ENCODE results near the gene SPINT2. TPM values are rescaled to one million over a fixed set of nuclear protein-coding genes. Genes with fewer than 3 reads are reported as not detected.

SPINT2 gene
- polyA plus RNA-seq, 1 donor from 2014 or later: 236 TPM

GRCh38 chr19:38323291-38323690 is 58.9 kb downstream of the SPINT2 start:
- H3K27ac ChIP-seq (ENCODE audit: low read length): no peak overlapping the region
- no peak overlapping the region for H3K4me2 ChIP-seq (ENCODE audit: low read length)
- no peaks in the 10 kb centered on the region for H4K20me1 ChIP-seq (ENCODE audit: insufficient read depth)
- no peak overlapping the region for H3K9ac ChIP-seq (ENCODE audit: low read length)
- H3K4me3 ChIP-seq (ENCODE audit: low read length): no peak overlapping the region
- H3K9me2 ChIP-seq (ENCODE audit: insufficient read depth, low read length): no peaks in the 10 kb centered on the region
- no peaks in the 10 kb centered on the region for H3F3A ChIP-seq (ENCODE audit: insufficient read depth, low read length, poor library complexity, severe bottlenecking)
- H3K9me3 ChIP-seq (ENCODE audit: low read length): no peaks in the 10 kb centered on the region
- H3K79me2 ChIP-seq (replicated peaks; ENCODE audit: insufficient read depth, low read length): no peaks in the 10 kb centered on the region
- peaks cover 34% of the 10 kb centered on the region for H3K27me3 ChIP-seq (ENCODE audit: insufficient read depth, low read depth, low read length)
- H3K36me3 ChIP-seq (ENCODE audit: insufficient read depth, low read length): no peaks in the 10 kb centered on the region
- H2AFZ ChIP-seq (ENCODE audit: low read depth, low read length): no peak overlapping the region
- TF ChIP-seq MXI1 (conservative IDR thresholded peaks at IDR 0.05; ENCODE audit: poor library complexity, severe bottlenecking): no peak
- TF ChIP-seq CTCF (IDR thresholded peaks at IDR 0.05; ENCODE audit: poor library complexity, severe bottlenecking): no peak
- no peak for TF ChIP-seq RAD21 (conservative IDR thresholded peaks at IDR 0.05)

DNA sequence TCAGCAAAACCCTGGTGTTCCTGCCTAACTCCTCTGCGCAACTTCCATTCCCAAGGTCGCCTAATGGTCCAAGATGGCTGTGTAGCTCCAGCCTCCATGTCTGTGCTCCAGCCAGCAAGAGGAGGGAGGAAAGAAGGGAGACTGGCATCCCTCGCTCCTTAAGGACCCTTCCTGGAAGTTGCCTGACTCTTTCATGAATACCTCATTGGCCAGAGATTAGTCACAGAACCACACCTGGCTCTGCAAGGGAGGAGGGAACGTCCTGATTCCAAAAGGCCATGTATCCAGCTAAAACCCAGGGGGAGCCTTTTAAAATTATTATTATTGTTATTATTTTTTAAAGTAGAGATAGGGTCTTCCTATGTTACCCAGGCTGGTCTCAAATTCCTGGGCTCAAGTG is 60.1 kb downstream of the SPINT2 start:
- no peaks in the 10 kb centered on the region for H3K79me2 ChIP-seq (replicated peaks; ENCODE audit: insufficient read depth, low read length)
- H4K20me1 ChIP-seq (ENCODE audit: insufficient read depth): no peaks in the 10 kb centered on the region
- H3K27ac ChIP-seq (ENCODE audit: low read length): no peak overlapping the region
- H3K4me3 ChIP-seq (ENCODE audit: low read length): no peak overlapping the region
- TF ChIP-seq EZH2 (IDR thresholded peaks at IDR 0.05; ENCODE audit: borderline replicate concordance, insufficient read depth, low read length, poor library complexity, severe bottlenecking) (no peak), EP300 (conservative IDR thresholded peaks at IDR 0.05; ENCODE audit: poor library complexity, severe bottlenecking) (no peak), POLR2AphosphoS5 (IDR thresholded peaks at IDR 0.05) (no peak), REST (IDR thresholded peaks at IDR 0.05; ENCODE audit: borderline replicate concordance) (no peak), CTCF (IDR thresholded peaks at IDR 0.05; ENCODE audit: poor library complexity, severe bottlenecking) (no peak), SMC3 (conservative IDR thresholded peaks at IDR 0.05; ENCODE audit: poor library complexity) (no peak), MXI1 (conservative IDR thresholded peaks at IDR 0.05; ENCODE audit: poor library complexity, severe bottlenecking) (no peak), RAD21 (conservative IDR thresholded peaks at IDR 0.05) (no peak), TAF1 (IDR thresholded peaks at IDR 0.05; ENCODE audit: low read depth) (no peak)
- H3K9me2 ChIP-seq (ENCODE audit: insufficient read depth, low read length): no peaks in the 10 kb centered on the region
- H3K4me2 ChIP-seq (ENCODE audit: low read length): no peak overlapping the region
- H3K9me3 ChIP-seq (ENCODE audit: low read length): no peaks in the 10 kb centered on the region
- no peak overlapping the region for H3K9ac ChIP-seq (ENCODE audit: low read length)
- peaks cover 23% of the 10 kb centered on the region for H3K27me3 ChIP-seq (ENCODE audit: insufficient read depth, low read depth, low read length)
- no peaks in the 10 kb centered on the region for H3K36me3 ChIP-seq (ENCODE audit: insufficient read depth, low read length)
- no peaks in the 10 kb centered on the region for H3F3A ChIP-seq (ENCODE audit: insufficient read depth, low read length, poor library complexity, severe bottlenecking)
- no peak overlapping the region for H2AFZ ChIP-seq (ENCODE audit: low read depth, low read length)
